NB4 (cell line): ENCODE data around the gene PSD.

ENCODE experiments used
- POLR2A ChIP-seq: IDR thresholded peaks from 2 replicates; pipeline ENCODE4 v1.6.1; 2011; ENCODE audit warnings: mild to moderate bottlenecking; ENCODE audit not compliant: insufficient read length; ENCODE audit errors: extremely low read depth
- TF ChIP-seq, protein P1 (sequence below): IDR thresholded peaks from 2 replicates; pipeline ENCODE4 v1.6.1; 2011; ENCODE audit warnings: low read depth, low read length

GRCh38 chr10:102375250-102375649 is 43.3 kb downstream of the PSD start:
- no peak for TF ChIP-seq POLR2A
- TF ChIP-seq, protein P1, sequence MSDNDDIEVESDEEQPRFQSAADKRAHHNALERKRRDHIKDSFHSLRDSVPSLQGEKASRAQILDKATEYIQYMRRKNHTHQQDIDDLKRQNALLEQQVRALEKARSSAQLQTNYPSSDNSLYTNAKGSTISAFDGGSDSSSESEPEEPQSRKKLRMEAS, result no peak
